OCI-LY1 (cell line): Measurements from ENCODE around the gene JAKMIP1.

ENCODE experiments used
- CTCF ChIP-seq: fragments of 200-600 bp; sonication (generic), shearing (Covaris generic); IDR thresholded peaks from 2 replicates; pipeline ENCODE4 v1.5.1; 2017; ENCODE audit warnings: mild to moderate bottlenecking, antibody characterized with exemption, low read length, moderate library complexity, mixed read lengths
- EZH2 ChIP-seq: fragments of 200-600 bp; sonication (generic), shearing (Covaris generic); IDR thresholded peaks from 2 replicates; pipeline ENCODE4 v1.8.0; 2017; ENCODE audit warnings: borderline replicate concordance, mixed run types, mild to moderate bottlenecking, antibody characterized with exemption, low read length, moderate library complexity, mixed read lengths

- TF ChIP-seq CTCF (no peak), EZH2 (no peak)
These were observed 208.1 kb downstream of the JAKMIP1 start for GRCh38 chr4:5992171-5992827.
